SH-SY5Y (cell line): Measurements from ENCODE around the gene MYLK4.

Experiments
- GATA2 ChIP-seq: IDR thresholded peaks from 2 replicates; pipeline ENCODE4 v1.6.1; 2011; ENCODE audit warnings: mild to moderate bottlenecking, low read depth, low read length
- GATA3 ChIP-seq: IDR thresholded peaks from 2 replicates; pipeline ENCODE4 v1.6.1; 2011; ENCODE audit warnings: low read depth, mild to moderate bottlenecking, low read length, moderate library complexity

GRCh38 chr6:2763345-2763841 is 12.7 kb upstream of the MYLK4 start:
- TF ChIP-seq GATA2: no peak
- TF ChIP-seq GATA3: no peak
